Measurements from ENCODE around the gene MRPL14. TPM values are rescaled to one million over a fixed set of nuclear protein-coding genes. Genes with fewer than 3 reads are reported as not detected.

MRPL14 gene
- total RNA-seq, 1 experiment from 2014 or later = 80.1 TPM

DNA sequence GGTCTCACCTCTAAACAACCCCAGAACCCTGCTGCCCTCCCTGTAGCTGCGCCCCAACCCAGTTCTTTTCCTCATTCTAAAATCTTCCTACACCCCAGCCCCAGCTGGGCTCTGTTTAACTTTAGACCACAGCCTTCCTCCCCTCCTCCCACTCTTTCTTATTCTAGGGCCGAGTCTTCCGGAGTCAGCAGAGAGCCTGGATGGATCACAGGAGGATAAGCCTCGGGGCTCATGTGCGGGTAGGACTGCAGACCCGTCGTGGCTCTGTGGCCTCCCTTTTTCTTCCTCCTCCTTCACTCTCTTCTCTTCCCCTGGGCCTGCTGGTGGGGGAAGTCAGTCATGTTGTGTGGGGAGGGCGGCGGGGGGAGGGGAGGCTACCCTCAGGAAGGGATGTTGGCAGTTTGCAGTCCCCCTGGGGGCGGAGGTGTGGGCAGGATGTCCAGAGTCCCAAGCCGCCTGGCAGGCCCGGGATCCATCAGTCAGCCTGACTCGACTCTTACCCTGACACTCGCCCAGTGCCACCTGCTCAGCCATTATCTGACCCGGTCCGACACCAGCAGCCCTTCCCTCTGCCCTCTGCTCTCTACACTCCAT, 39.4 kb upstream of the MRPL14 start:
- peaks cover 9% of the 10 kb centered on the region for H3K4me1 ChIP-seq (ENCODE audit: low read length)
- no peak overlapping the region for H2AFZ ChIP-seq (ENCODE audit: low read length)
- no peaks in the 10 kb centered on the region for H4K20me1 ChIP-seq (ENCODE audit: insufficient read depth, low read depth, low read length)
- H3K4me2 ChIP-seq (ENCODE audit: low read depth, low read length, poor library complexity, severe bottlenecking) = no peak overlapping the region
- H3K79me2 ChIP-seq (ENCODE audit: low read length) = no peaks in the 10 kb centered on the region
- no peak for DNase-seq
- no peaks in the 10 kb centered on the region for H3K9me2 ChIP-seq (replicated peaks; ENCODE audit: insufficient read depth, low read length)
- no peaks in the 10 kb centered on the region for H3K36me3 ChIP-seq (ENCODE audit: insufficient read depth, low read length)
- H3K27me3 ChIP-seq (ENCODE audit: low read length) = no peaks in the 10 kb centered on the region
- H3K27ac ChIP-seq (ENCODE audit: low read length) = no peak overlapping the region
- H3K9me3 ChIP-seq (ENCODE audit: low read length) = no peaks in the 10 kb centered on the region
- no peak overlapping the region for H3K9ac ChIP-seq (ENCODE audit: low read length)
- no peak overlapping the region for H3K4me3 ChIP-seq (ENCODE audit: low read length)

DNA sequence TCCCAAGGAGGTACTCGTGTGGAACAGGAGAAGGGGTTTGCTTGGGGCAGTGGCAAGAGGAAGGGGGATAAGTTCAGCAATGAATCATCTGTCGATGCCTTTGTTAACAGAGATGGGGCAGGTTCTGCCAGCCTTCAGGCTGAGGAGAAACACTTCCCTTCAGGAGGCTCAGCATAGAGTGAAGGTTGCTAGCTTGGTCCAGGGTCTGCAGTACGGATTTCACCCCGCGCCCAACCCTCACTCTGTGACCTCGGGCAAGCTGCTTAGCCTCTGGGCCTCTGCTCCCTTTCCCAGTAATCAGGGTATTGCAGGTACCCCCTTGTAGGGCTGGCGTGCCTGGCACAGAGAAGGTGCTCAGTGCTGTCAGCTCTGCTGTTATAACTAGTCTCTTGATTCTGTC, 38.9 kb upstream of the MRPL14 start:
- Histone ChIP-seq H3K9me3 (ENCODE audit: low read length) (no peaks in the 10 kb centered on the region), H3K9me2 (replicated peaks; ENCODE audit: insufficient read depth, low read length) (no peaks in the 10 kb centered on the region), H3K27ac (ENCODE audit: low read length) (no peak overlapping the region), H3K4me2 (ENCODE audit: low read depth, low read length, poor library complexity, severe bottlenecking) (no peak overlapping the region), H3K27me3 (ENCODE audit: low read length) (no peaks in the 10 kb centered on the region), H4K20me1 (ENCODE audit: insufficient read depth, low read depth, low read length) (no peaks in the 10 kb centered on the region), H2AFZ (ENCODE audit: low read length) (no peak overlapping the region), H3K4me3 (ENCODE audit: low read length) (no peak overlapping the region), H3K36me3 (ENCODE audit: insufficient read depth, low read length) (no peaks in the 10 kb centered on the region), H3K4me1 (ENCODE audit: low read length) (peaks cover 11% of the 10 kb centered on the region), H3K79me2 (ENCODE audit: low read length) (no peaks in the 10 kb centered on the region), H3K9ac (ENCODE audit: low read length) (no peak overlapping the region)
- no peak for DNase-seq

DNA sequence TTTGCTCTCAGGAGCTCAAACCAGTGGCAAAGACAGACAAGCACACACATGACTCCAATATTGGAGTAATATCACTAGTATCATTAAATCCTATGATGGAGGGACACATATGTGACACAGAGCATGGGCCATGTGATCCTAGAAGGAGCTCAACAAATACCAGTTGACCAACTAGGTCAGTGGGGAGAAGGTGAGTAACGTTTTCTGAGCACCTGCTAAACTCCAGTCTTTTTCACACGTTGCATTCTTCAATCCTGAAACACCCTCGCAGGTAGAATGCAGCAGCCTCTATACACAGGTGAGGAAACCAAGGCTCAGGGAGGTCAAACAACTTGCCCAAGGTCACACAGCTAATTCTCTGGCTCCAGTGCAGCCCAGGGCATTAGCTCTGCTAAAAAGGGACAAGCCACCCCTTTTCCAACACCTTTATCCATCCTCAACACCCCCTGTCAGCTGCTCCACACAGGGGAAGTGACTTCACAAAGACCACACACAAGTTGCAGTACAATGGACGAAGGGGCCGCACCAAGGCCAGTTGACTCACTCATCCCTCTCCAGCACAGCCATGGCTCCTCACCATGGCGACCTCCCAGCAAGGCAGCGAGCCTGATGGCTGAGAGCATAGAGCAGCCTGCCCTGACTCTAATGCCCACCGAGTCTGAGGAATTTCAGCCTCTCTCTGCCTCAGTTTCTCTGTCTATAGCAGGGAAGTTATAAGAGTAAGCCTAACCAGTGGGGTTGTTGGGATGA, 35.8 kb upstream of the MRPL14 start:
- Histone ChIP-seq H3K27me3 (ENCODE audit: low read length) (no peaks in the 10 kb centered on the region), H2AFZ (ENCODE audit: low read length) (no peak overlapping the region), H3K79me2 (ENCODE audit: low read length) (no peaks in the 10 kb centered on the region), H3K9me2 (replicated peaks; ENCODE audit: insufficient read depth, low read length) (no peaks in the 10 kb centered on the region), H3K4me3 (ENCODE audit: low read length) (no peak overlapping the region), H4K20me1 (ENCODE audit: insufficient read depth, low read depth, low read length) (no peaks in the 10 kb centered on the region), H3K27ac (ENCODE audit: low read length) (no peak overlapping the region), H3K4me1 (ENCODE audit: low read length) (peaks cover 11% of the 10 kb centered on the region), H3K36me3 (ENCODE audit: insufficient read depth, low read length) (no peaks in the 10 kb centered on the region), H3K9ac (ENCODE audit: low read length) (no peak overlapping the region), H3K9me3 (ENCODE audit: low read length) (no peaks in the 10 kb centered on the region), H3K4me2 (ENCODE audit: low read depth, low read length, poor library complexity, severe bottlenecking) (no peak overlapping the region)
- DNase-seq = no peak

DNA sequence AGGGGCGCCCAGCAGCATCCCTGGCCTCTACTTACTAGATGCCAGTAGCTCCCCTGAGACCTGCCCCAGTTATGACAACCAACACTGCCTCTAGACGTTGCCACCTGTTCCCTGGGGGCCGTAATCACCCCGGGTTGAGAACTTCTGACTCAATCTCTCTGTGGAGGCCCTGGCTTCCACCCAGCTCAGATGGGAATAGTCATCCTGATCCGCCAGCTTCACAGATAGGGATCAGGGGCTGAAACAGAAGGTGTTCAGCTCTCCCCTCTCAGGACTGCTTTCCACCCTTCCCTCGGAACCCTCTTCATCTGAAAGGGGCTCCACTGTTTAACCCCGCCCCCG, 34.7 kb upstream of the MRPL14 start:
- H3K9me2 ChIP-seq (replicated peaks; ENCODE audit: insufficient read depth, low read length) = no peaks in the 10 kb centered on the region
- H3K4me2 ChIP-seq (ENCODE audit: low read depth, low read length, poor library complexity, severe bottlenecking) = no peak overlapping the region
- H3K79me2 ChIP-seq (ENCODE audit: low read length) = no peaks in the 10 kb centered on the region
- H3K4me3 ChIP-seq (ENCODE audit: low read length) = no peak overlapping the region
- no peaks in the 10 kb centered on the region for H3K36me3 ChIP-seq (ENCODE audit: insufficient read depth, low read length)
- no peak overlapping the region for H2AFZ ChIP-seq (ENCODE audit: low read length)
- DNase-seq = peak; percentile 53
- H3K9me3 ChIP-seq (ENCODE audit: low read length) = no peaks in the 10 kb centered on the region
- H4K20me1 ChIP-seq (ENCODE audit: insufficient read depth, low read depth, low read length) = no peaks in the 10 kb centered on the region
- H3K4me1 ChIP-seq (ENCODE audit: low read length) = peaks cover 11% of the 10 kb centered on the region
- no peak overlapping the region for H3K9ac ChIP-seq (ENCODE audit: low read length)
- no peak overlapping the region for H3K27ac ChIP-seq (ENCODE audit: low read length)
- no peaks in the 10 kb centered on the region for H3K27me3 ChIP-seq (ENCODE audit: low read length)

DNA sequence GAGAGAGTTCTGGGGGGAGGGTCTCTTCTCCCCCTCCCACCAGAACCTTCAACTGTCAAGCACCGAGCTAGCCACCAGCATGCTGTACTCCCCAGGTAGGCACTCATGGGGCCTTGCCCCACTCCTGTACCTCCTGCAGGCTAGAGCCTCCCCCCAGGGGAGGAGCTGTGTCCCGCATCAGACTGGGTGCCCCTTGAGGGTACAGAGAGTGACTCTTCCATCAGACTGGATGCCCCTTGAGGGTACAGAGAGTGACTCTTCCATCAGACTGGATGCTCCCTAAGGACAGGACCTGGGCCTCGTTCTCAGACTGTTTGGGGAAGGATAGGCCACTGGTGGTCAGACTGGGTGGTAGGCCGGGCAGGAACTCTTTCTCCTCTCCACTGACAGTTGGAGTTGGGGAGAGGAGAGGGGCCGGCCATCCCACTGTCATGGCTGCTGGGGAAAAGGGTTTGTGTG, 31.5 kb upstream of the MRPL14 start, which contains the start of gene CAPN11:
CAPN11 (plus strand) TSS at position 51 of the 459 bp plus-strand sequence; CDS start at position 80, 29 bp downstream.
- Histone ChIP-seq H3K79me2 (ENCODE audit: low read length) (no peaks in the 10 kb centered on the region), H3K9me2 (replicated peaks; ENCODE audit: insufficient read depth, low read length) (no peaks in the 10 kb centered on the region), H3K27me3 (ENCODE audit: low read length) (no peaks in the 10 kb centered on the region), H3K27ac (ENCODE audit: low read length) (no peak within 1 kb of the TSS), H3K4me1 (ENCODE audit: low read length) (peaks cover 7% of the 10 kb centered on the region), H2AFZ (ENCODE audit: low read length) (no peak within 1 kb of the TSS), H3K9ac (ENCODE audit: low read length) (no peak within 1 kb of the TSS), H3K4me3 (ENCODE audit: low read length) (no peak within 1 kb of the TSS), H3K36me3 (ENCODE audit: insufficient read depth, low read length) (no peaks in the 10 kb centered on the region), H3K4me2 (ENCODE audit: low read depth, low read length, poor library complexity, severe bottlenecking) (no peak within 1 kb of the TSS), H3K9me3 (ENCODE audit: low read length) (no peaks in the 10 kb centered on the region), H4K20me1 (ENCODE audit: insufficient read depth, low read depth, low read length) (no peaks in the 10 kb centered on the region)
- DNase-seq = no peak

DNA sequence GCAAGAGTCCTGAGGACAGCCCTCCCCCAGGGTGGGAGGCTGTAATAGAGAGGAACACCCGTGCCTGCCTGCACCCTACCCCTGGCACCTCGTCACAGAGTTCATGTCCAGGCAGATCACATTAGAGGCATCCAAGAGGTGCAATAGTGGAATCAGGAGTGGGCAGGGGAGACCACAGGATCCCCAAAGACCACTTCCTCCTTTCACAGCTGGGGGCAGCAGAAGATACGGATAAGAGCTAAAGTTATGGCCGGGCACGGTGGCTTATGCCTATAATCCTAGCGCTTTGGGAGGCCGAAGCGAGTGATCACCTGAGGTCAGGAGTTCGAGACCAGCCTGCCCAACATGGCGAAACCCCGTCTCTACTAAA, 29.9 kb upstream of the MRPL14 start:
- Histone ChIP-seq H3K79me2 (ENCODE audit: low read length) (no peaks in the 10 kb centered on the region), H3K9me2 (replicated peaks; ENCODE audit: insufficient read depth, low read length) (no peaks in the 10 kb centered on the region), H3K27me3 (ENCODE audit: low read length) (no peaks in the 10 kb centered on the region), H4K20me1 (ENCODE audit: insufficient read depth, low read depth, low read length) (no peaks in the 10 kb centered on the region), H3K4me2 (ENCODE audit: low read depth, low read length, poor library complexity, severe bottlenecking) (no peak overlapping the region), H3K36me3 (ENCODE audit: insufficient read depth, low read length) (no peaks in the 10 kb centered on the region), H3K27ac (ENCODE audit: low read length) (no peak overlapping the region), H3K9ac (ENCODE audit: low read length) (no peak overlapping the region), H3K4me1 (ENCODE audit: low read length) (peaks cover 6% of the 10 kb centered on the region), H2AFZ (ENCODE audit: low read length) (no peak overlapping the region), H3K4me3 (ENCODE audit: low read length) (no peak overlapping the region), H3K9me3 (ENCODE audit: low read length) (no peaks in the 10 kb centered on the region)
- DNase-seq = no peak

DNA sequence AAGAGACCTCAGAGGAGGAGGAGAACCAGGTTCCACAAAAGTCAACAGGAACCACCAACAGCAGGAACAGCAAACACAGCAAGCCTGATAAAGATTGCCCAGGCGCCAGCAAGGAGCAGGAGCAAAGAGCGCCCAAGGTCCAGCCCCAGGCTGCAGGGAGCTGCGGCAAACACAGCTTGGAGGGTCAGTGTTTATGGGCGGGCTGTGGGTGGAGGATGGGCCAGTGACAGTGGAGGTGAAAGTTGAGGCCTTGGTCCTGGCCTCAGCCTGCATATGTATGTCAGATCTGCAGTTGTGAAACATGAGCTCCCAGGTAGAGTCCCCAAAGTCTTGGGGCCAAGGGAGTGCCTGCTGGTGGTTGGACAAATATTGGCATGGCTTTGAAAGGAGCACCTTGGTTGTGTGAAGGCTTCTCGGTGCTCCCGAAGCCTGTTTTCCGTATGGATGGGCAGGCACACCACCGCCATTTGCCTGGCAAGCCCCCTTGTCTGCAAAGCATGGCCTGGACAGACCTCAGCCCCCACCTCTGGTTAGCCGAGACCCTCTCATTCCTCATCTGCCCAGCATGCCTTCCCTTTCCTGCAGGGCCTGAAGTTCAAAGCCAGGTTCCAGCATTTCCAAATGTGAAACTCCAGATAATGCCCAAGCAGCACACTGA, 29.4 kb upstream of the MRPL14 start:
- no peaks in the 10 kb centered on the region for H3K36me3 ChIP-seq (ENCODE audit: insufficient read depth, low read length)
- H3K79me2 ChIP-seq (ENCODE audit: low read length) = no peaks in the 10 kb centered on the region
- no peaks in the 10 kb centered on the region for H4K20me1 ChIP-seq (ENCODE audit: insufficient read depth, low read depth, low read length)
- DNase-seq = no peak
- peaks cover 4% of the 10 kb centered on the region for H3K4me1 ChIP-seq (ENCODE audit: low read length)
- H3K4me2 ChIP-seq (ENCODE audit: low read depth, low read length, poor library complexity, severe bottlenecking) = no peak overlapping the region
- no peaks in the 10 kb centered on the region for H3K9me2 ChIP-seq (replicated peaks; ENCODE audit: insufficient read depth, low read length)
- H3K9ac ChIP-seq (ENCODE audit: low read length) = no peak overlapping the region
- H3K27me3 ChIP-seq (ENCODE audit: low read length) = no peaks in the 10 kb centered on the region
- no peaks in the 10 kb centered on the region for H3K9me3 ChIP-seq (ENCODE audit: low read length)
- no peak overlapping the region for H2AFZ ChIP-seq (ENCODE audit: low read length)
- no peak overlapping the region for H3K27ac ChIP-seq (ENCODE audit: low read length)
- H3K4me3 ChIP-seq (ENCODE audit: low read length) = no peak overlapping the region

DNA sequence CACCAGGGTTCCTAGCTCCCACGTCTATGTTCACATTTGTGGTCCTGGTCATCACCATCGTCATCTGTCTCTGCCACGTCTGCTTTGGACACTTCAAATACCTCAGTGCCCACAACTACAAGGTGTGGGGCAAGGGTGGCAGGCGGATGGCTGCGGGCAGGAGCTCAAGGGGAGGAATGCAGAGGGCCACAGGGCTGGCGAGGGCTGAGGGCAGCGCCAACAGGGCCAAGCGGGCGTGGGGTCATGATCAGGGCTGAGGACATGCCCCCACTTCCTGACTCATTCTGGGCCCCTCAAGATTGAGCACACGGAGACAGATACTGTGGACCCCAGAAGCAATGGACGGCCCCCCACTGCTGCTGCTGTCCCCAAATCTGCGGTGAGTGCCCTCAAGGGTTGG, 26.8 kb upstream of the MRPL14 start:
- Histone ChIP-seq H2AFZ (ENCODE audit: low read length) (no peak overlapping the region), H3K4me2 (ENCODE audit: low read depth, low read length, poor library complexity, severe bottlenecking) (no peak overlapping the region), H4K20me1 (ENCODE audit: insufficient read depth, low read depth, low read length) (no peaks in the 10 kb centered on the region), H3K27me3 (ENCODE audit: low read length) (no peaks in the 10 kb centered on the region), H3K27ac (ENCODE audit: low read length) (no peak overlapping the region), H3K9me2 (replicated peaks; ENCODE audit: insufficient read depth, low read length) (no peaks in the 10 kb centered on the region), H3K4me1 (ENCODE audit: low read length) (peaks cover 9% of the 10 kb centered on the region), H3K9ac (ENCODE audit: low read length) (no peak overlapping the region), H3K79me2 (ENCODE audit: low read length) (no peaks in the 10 kb centered on the region), H3K9me3 (ENCODE audit: low read length) (no peaks in the 10 kb centered on the region), H3K4me3 (ENCODE audit: low read length) (no peak overlapping the region), H3K36me3 (ENCODE audit: insufficient read depth, low read length) (no peaks in the 10 kb centered on the region)
- DNase-seq = no peak
